DMS153 (cell line): ENCODE data around the gene SLC25A42.
"Not testable (repeated sequence)": the region's sequence is repeated elsewhere in the genome, so short reads cannot be mapped to it uniquely, and the experiment has no call there.

Experiments
- DNase-seq: peaks from one replicate; lab custom pipeline; 2025; lab: John Stamatoyannopoulos, UW

SLC25A42 gene

DNA sequence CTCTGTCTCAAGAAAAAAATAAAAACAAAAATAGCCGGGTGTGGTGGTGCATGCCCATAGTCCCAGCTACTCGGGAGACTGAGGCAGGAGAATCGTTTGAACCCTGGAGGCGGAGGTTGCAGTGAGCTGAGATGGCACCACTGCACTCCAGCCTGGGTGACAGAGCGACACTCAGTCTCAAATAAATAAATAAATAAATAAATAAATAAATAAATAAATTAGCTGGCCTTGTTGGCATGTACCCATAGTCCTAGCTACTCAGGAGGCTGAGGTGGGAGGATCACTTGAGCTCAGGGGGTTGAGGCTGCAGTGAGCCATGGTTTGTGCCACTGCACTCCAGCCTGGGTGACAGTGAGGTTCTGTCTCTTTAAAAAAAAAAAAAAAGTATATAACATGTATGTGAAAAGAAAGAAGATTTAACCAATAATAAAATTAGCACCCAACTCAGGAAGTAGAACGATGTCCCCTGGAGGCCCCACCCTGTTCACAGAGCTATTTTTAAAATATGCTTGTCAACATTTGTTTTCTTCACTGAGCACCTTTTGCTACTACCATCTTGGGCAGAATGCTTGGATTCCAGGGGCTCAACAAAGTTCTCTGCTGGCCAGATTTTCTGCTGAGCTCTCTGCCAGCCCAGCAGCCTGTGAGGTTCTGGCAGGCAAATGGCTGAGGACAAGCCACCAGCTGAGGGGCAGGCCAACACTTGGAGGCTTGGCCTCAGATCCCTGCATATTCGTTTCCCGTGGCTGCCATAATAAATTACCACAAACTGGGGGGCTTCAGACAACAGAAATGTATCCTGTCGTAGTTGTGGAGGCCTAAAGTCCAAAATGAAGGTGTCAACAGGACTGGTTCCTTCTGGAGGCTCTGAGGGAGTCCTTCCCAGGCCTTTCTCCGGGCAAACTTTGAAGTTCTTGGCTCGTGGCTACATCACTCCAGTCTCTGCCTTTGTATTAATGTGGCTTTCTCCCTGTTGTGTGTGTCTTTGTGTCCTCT lies 5.2 kb downstream of the SLC25A42 start:
- DNase-seq: no peak

- DNase-seq: no peak
These were observed 8.1 kb downstream of the SLC25A42 start for GRCh38 chr19:19071897-19072296.

- no peak for DNase-seq
These were observed 10.5 kb downstream of the SLC25A42 start for GRCh38 chr19:19074196-19074882.

- DNase-seq: no peak
These were observed 11.3 kb downstream of the SLC25A42 start for GRCh38 chr19:19075126-19075525.

GRCh38 chr19:19076476-19076875 lies 12.7 kb downstream of the SLC25A42 start:
- no peak for DNase-seq

- DNase-seq: no peak
These were observed 13.3 kb downstream of the SLC25A42 start for GRCh38 chr19:19077103-19077502.

DNA sequence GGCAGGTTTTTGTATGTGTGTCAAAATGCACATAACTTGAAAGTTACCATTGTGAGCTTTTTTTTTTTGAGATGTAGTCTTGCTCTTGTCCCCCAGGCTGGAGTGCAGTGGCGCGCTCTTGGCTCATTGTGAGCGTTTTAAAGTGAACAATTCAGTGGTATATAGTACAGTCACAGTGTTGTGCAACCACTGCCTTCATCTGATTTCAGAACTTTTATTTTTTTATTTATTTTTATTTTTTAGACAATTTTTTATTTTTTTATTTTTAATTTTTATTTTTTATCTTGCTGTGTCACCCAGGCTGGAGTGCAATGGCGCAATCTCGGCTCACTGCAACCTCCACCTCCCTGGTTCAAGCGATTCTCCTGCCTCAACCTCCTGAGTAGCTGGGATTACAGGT lies 15.0 kb downstream of the SLC25A42 start:
- DNase-seq: no peak

- no peak for DNase-seq
These were observed 15.8 kb downstream of the SLC25A42 start for GRCh38 chr19:19079571-19079970.

GRCh38 chr19:19081642-19082151 lies 17.9 kb downstream of the SLC25A42 start:
- DNase-seq: no peak

DNA sequence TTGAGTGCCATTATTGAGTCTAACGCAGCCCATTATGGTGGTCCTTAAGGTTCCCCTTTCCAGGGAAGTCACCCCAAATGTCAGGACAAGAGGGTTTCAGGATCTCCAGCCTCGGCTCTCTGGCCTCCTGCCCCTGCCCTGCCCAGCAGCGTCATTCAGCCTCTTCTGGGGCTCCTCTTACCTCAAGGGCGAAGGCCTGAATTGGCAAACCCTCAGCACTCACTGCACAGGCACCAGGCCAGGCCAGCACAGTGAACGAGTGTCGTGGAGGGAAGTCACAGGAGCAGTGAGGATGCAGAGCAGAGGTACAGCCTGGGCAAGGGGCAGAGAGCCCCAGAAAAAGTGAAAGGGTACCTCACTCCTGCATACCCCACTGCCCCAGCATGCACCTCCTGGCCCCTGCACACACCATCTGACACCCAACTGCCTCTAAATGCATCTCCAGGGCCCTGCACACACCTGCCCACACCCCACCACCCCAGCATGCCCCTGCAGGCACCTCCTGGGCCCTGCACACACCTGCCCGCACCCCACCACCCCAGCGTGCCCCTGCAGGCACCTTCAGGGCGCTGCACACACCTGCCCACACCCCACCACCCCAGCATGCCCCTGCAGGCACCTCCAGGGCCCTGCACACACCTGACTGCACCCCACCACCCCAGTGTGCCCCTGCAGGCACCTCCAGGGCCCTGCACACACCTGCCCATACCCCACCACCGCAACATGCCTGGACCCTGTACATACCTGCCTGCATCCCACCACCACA lies 19.8 kb downstream of the SLC25A42 start:
- no peak for DNase-seq

- DNase-seq: no peak
These were observed 23.9 kb downstream of the SLC25A42 start for GRCh38 chr19:19087676-19088075.

DNA sequence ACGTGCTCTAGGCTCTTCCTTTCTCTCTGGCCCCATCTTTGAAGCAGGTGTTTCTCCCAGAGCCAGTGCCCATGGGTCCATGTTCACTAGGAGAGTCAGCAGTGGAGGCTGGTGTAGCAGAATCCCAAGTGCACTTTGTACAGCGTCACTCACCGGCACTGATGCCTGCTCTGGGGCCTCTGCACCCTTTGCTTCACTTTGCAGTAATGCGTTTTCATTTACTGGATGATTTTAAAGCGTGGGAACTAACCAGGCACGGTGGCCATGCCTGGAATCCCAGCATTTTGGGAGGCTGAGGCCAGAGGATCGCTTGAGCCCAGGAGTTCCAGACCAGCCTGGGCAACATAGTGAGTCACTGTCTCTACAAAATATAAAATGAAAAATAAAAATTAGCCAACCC lies 30.7 kb downstream of the SLC25A42 start:
- no peak for DNase-seq

DNA sequence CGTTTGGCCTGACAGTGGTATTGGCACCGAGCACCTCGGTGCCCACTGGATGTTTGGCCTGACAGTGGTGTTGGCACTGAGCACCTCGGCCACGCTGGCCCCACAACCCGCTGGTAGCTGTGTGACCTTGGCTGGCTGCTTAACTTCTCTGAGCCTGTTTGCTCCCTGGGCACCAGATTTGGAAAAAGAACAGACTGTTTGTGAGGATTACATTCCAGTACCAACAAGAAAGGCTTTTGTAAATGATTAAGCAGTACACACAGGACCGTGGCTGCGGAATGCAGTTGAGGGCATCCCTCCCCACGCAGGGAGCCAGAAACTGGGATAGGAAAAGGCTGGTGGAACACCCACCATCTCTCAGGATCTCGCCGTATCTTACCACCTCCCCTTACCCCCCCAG lies 31.9 kb downstream of the SLC25A42 start:
- no peak for DNase-seq

GRCh38 chr19:19096641-19097627 lies 33.1 kb downstream of the SLC25A42 start:
- no peak for DNase-seq

DNA sequence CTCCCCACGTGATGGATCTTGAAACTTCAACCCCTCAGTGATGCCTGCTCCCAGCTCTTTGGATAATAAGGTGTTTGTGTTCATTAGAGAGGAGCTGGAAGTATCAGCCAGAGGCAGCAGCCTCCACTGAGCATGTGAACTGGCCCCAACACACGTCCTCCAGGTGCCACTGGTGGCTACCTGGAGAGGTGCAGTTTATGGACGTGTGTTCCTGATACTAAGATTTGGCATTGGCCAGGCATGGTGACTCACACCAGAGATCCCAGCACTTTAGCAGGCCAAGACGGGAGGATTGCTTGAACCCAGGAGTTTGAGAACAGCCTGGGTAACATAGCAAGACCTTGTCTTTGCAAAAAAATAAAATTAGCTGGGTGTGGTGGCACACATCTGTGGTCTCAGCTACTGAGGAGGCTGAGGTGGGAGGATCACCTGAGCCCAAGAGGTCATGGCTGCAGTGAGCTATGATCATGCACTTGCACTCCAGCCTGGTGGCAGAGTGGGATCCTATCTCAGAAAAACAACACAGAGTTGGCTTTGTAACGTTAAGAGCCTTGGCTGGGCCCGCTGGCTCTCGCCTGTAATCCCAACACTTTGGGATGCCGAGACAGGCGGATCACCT lies 34.4 kb downstream of the SLC25A42 start:
- no peak for DNase-seq

- no peak for DNase-seq
These were observed 35.2 kb downstream of the SLC25A42 start for GRCh38 chr19:19098703-19099632.

- no peak for DNase-seq
These were observed 37.7 kb downstream of the SLC25A42 start for GRCh38 chr19:19101540-19101939.

GRCh38 chr19:19102566-19102965 lies 38.8 kb downstream of the SLC25A42 start:
- not testable (repeated sequence) for DNase-seq

DNA sequence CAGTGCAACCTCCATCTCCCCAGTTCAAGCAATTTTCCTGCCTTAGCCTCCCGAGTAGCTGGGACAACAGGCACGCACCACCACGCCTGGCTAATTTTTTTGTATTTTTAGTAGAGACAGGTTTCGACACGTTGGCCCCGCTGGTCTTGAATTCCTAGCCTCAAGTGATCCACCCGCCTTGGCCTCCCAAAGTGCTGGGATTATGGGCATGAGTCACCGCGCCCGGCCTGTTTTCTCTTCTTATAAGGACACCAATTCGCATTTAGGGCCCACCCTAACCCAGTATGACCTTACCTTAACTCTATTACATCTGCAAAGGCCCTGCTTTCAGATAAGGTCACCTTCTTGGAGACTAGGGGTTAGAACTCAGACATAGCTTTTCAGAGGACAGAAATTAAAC lies 39.4 kb downstream of the SLC25A42 start:
- no peak for DNase-seq
